Measurements from ENCODE around the gene PGBD4. TPM values are rescaled to one million over a fixed set of nuclear protein-coding genes. Genes with fewer than 3 reads are reported as not detected.
"Not testable (repeated sequence)": the region's sequence is repeated elsewhere in the genome, so short reads cannot be mapped to it uniquely, and the experiment has no call there.

The PGBD4 gene
- total RNA-seq, 1 donor from 2014 or later, result 1.3 TPM

DNA sequence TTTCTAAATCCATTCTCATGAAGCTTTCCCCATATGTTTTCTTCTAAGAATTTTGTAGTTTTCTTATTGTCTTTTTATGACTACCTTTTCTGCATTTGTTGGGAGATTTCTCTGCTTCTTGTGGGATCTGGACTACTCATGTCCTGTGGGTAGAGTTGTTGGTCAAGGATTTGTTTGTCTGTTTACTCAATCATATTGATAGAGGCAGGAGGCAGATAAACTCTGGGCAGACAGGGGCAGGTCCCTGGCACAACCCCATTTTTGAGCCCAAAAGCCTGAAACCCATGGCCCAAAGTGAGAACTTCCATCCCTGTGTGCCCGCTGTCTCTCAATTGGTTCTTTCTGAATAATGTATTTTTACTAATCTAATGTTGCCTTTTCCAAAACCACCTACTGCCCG is 12.3 kb downstream of the PGBD4 start:
- no peak for DNase-seq

DNA sequence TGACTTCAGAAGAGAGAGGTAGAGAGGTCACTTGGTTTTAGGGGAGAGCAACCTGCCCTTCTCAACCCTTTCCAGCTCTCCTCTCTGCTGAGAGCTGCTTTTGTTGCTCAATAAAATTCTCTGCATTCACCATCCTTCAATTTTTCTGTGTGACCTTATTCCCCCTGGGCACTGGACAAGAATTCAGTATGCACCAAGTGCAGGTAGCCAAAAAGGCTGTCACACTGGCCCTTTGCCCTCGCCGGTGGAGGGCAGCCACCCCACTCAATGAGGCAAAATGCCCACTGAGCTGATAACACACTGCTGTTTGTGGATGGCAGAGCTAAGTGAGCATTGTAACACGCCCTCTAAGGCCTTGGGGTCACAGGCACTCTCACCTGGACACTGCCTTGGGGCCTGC is 12.9 kb downstream of the PGBD4 start:
- DNase-seq, result no peak

DNA sequence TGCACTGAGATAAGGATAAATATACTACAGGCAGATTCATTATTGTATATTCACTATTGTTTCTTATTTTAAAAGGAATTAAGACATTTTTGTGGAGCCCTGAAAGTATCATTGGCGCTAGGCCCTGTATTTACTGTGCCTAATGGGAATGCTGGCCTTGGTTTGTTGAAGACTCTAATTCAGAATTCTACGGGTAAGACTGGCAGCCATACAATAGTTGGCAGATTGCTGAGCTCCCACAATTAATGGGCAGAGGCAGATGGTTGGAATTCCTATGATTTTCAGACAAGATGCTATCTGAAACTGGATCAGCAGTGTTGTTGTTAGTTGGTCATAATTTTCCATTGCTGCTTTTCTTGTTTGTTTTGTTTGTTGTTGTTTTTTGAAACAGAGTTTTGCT is 14.7 kb downstream of the PGBD4 start:
- DNase-seq, result peak; percentile 63

DNA sequence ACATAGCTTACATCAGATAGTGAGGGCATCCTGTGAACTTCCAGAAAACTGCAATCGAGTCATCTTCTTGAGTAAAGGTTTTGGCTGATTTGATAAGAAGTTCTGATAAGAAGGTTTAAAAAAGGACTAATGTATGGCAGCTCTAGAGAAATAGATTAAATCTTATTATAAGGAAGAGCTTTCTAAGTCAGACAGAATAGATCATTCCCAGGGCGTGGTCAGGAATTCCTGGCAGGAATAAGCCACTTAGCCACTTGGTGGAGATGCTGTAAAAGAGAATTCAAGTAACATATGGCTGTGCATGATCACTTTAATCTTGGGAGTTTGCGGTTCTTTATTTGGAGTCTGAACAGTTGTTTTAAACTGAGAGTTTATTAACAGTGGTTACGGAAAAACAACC is 17.4 kb downstream of the PGBD4 start:
- DNase-seq, result peak; percentile 64

DNA sequence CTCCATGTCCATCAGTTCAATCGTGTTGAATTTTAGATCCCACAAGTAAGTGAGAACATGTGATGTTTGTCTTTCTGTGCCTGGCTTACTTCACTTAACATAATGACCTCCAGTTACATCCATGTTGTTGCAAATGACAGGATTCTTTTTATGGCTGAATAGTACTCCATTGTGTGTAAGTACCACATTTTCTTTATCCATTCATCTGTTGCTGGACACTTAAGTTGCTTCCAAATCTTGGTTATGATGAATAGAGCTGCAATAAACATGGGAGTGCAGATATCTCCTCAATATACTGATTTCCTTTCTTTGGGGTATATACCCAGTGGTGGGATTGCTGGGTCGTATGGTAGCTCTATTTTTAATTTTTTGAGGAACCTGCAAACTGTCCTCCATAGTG is 18.5 kb downstream of the PGBD4 start:
- not testable (repeated sequence) for DNase-seq

DNA sequence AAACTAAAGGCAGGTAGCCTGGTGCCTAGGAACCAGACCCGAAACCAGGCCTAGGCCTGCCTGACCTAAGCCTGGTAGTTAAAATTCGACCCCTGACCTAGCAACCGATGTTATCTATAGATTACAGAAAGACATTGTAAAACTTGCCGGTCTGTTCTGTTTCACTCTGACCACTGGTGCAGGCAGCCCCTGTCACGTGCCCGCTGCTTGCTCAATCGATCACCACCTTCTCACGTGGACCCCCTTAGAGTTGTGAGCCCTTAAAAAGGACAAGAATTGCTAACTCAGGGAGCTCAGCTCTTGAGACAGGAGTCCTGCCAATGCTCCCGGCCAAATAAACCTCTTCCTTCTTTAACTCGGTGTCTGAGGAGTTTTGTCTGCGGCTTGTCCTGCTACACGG is 19.9 kb downstream of the PGBD4 start:
- not testable (repeated sequence) for DNase-seq

DNA sequence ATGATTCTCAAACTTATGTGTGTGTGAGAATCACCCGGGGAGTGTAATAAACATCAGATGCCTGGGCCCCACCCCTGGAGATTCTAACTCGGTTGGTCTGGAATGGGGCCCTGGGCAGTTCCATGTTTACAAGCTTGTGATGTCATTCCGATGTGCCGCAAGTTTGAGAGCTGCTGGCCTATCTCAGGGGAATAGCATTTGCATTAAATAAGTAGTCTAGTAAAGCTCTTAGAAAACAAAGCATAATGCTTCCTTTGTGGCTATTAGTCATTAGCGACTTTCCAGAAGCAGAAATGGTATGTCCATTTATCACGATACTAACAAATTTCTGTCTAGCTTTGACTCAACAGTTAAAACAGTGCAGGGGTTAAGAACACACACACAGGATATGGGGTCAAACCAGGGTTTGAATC is 20.9 kb downstream of the PGBD4 start:
- peak; percentile 41 for DNase-seq

DNA sequence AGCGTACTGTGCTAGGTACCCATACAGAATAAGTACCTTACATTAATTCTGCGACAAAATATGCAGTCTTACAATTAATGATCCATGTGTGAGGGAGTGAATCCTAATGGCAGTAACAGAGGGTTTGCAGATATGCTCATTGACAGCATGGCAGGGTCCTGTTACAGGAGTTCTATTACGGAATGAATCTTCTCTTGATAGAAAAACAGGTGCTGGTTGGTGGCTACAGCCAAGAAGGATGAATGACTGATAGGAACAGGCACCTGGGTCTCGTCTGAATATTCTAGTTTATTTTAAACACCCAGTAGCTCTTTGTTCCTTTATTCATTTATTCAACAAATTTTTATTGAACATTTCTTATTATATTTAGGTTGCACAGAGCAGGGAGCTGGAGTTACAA is 22.8 kb downstream of the PGBD4 start:
- DNase-seq, result peak; percentile 71

DNA sequence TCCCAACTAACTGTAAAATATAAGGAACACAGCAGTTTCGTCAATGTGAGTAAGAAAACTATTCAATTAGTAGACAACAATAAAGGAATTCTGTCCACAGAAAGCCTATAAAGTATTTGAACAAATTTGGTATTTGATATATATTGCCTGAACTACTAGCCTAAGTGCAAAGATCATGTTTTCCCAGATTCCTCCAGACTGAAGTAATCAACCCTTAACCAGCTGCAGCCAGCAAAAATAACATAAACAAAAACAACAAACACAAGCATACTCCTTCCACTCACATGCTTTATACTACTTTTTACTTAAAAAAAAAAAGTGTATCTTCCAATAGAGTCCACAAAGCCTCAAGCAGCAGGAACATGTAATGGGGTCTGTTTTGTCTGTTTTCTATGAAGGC is 24.1 kb downstream of the PGBD4 start:
- DNase-seq, result no peak

DNA sequence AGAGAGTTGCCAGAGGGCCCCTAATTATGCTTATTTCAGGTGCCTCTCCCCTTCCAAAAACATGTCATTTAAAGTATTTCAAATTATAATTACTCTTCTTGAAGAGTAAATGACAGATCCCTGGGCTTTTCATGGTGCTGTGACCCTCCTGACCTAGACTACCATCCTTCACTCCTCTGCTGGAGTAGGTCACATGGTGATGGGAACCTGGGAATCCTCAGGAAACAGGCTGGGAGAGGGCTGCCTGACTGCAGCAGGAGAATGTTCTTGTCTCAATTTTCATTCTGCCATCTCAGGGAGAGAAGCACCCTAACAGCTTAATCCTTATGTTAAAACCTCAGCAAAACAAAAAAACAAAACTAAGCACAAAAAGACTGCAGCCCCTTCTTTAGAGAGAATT is 24.6 kb downstream of the PGBD4 start:
- DNase-seq, result no peak

DNA sequence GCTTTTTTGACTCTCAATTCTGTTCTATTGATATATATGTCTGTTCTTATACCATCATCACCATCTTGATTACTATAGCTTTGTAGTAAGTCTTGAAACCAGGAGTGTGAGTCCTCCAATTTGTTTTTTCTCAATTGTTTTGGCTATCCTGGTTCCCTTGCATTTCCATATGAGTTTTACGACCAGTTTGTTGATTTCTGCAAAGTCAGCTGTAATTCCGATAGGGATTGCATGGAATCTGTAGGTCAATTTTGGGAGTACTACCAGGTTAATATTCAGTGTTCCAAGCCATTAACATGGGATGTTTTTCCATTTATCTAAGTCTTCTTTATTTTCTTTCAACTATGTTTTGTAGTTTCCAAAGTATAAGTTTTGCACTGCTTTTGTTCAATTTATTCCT is 27.0 kb downstream of the PGBD4 start:
- DNase-seq, result no peak

DNA sequence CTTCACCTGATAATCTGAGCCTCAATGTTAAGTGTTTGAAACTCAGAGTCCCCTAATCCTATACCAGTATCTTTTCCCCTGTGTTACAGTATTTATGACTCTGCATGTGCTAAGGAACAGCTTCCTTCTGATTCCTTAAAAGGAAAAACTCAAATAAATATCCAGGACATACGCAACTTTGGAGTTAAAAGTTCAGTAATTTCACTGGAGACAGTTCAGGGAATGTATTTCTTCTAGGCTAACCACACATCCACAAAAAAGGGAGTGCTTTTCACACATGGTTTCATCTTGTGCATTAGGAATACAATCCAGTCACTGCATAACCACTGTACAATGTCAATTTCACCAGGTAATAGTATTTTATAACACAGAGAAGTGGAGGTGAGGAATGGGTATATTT is 31.0 kb downstream of the PGBD4 start:
- DNase-seq, result no peak

DNA sequence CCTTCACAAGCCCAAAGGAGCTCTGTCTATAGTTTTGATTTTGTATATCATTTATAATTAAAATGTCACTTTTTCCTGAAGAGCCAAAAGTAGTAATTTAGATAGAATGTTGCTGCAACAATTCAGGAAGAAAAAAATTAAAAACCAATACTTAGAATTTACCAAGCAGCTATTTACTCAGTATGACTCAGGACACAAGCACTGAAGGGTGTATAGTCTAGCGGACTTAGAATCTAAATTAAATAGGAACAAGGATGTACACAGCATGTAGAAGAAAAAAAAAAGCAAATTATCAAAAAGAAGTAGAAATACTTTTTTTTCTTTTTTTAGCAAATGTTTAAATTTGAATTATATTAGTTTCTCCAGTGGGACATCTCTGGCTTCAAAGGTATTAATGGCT is 31.6 kb downstream of the PGBD4 start:
- DNase-seq, result no peak

DNA sequence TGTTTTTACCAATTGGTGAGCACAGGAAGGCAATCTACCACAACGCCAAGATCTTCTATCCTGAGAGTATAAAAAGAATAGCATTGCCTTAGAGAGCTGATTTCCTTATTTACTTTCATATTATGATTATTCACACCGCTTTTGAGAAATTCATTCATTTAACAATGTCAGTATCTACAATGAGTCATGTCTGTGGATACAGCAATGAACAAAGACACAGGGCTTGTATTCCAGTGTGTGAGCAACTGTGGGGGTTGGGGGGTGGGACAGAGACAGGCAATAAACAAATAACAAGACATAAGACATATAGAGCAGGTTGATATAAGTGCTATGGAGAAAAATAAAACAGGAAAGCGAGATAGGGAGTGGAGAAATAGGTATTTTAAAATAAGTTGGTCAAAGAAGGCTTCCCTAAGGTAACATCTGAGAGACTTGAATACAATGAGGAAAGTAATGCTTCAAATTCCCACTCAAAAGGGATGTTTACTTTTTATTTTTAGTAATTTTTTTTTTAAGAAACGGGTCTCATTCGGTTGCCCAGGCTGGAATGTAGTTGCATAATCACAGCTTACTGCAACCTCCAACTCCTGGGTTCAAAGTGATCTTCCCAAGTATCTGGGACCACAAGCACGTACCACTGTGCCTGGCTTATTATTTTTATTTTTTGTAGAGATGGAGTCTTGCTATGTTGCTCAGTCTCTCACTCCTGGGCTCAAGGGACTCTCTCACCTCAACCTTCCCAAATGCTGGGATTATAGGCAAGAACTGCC is 45.7 kb downstream of the PGBD4 start:
- DNase-seq, result no peak

DNA sequence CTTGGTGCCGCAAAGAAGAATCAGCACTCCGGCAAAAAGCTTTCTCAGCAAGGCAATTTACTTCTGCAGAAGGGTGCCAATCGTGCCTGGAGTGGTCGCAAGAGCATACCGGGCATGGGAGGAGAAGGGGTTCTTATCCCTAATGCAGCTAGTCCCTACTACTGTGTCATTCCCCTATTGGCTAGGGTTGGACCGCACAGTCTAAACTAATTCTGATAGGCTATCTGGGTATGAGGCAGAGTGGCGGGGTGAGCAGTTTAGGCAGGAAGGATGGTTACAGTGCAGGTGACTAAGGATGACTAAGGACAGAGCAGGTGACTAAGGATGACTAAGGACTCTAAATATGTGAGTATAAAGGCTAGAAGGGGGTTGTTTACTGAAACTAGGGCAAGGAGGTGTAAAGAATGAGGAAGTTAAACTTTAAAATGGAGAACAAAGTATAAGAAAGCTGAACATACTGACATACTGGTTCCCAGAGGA is 52.9 kb downstream of the PGBD4 start:
- no peak for DNase-seq

DNA sequence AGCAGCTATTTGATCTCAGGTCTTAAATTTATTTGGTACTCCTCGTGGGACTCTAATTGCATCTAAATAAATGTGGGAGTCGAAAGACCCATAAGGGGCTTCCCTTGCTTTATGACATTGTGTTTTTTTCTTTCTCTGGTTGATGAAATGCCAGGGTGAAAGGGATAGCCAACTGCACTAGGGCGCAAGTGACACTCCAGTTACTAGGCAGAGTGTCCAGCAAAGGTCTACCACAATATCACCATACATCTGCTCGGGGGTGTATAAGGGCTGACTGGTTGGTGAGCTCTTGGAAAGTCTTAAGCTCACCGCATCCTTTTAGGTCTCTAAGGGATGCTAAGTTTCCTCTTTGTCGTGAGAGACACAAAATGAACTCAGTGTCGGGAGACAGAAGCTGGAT is 54.0 kb downstream of the PGBD4 start:
- DNase-seq, result no peak

Other genes starting within 250 kb of the PGBD4 start
- not detected for gene CHRM5, start 133.6 kb upstream of the PGBD4 start, total RNA-seq
- 12.0 TPM for gene AVEN, start 62.9 kb upstream of the PGBD4 start, total RNA-seq
- 24.8 TPM for gene EMC7, start 221 bp upstream of the PGBD4 start, total RNA-seq
- gene KATNBL1, start 108.0 kb downstream of the PGBD4 start, total RNA-seq, result 102 TPM
- 83.1 TPM for gene EMC4, start 122.9 kb downstream of the PGBD4 start, total RNA-seq
- 28.1 TPM for gene SLC12A6, start 235.7 kb downstream of the PGBD4 start, total RNA-seq
- gene NOP10, start 241.1 kb downstream of the PGBD4 start, total RNA-seq, result 64.8 TPM
- not detected for gene NUTM1, start 241.2 kb downstream of the PGBD4 start, total RNA-seq